Measurements from ENCODE around the gene GLP2R.
"Not testable (repeated sequence)": the region's sequence is repeated elsewhere in the genome, so short reads cannot be mapped to it uniquely, and the experiment has no call there.

The GLP2R gene
- total RNA-seq = 0 reads per million in 2 donors

DNA sequence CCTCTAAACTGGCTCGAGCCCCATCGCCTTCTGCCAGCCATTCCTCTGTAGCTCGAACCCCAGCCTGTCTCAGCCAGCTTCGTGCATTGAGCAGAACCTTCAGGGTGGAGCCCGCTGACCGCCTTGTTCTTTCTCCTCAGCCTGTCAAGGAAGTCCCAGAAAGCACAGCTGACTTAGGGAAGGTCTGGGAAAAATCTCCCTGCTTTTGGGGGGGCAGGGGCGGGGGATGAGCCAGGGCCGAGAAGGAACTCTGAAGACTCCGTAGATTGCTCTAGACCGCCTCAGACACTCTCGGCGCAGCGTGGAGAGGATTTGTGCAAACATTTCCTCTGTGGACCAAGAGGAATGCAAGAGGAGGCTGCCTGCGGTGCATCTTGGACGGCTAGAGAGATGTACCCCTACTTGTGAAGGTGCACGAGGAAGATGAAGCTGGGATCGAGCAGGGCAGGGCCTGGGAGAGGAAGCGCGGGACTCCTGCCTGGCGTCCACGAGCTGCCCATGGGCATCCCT, at the start of gene GLP2R:
GLP2R (plus strand) TSS at position 284 of the 510 bp plus-strand sequence; CDS start at position 424, 140 bp downstream.
- no peak for DNase-seq

- DNase-seq = no peak
Measured at GRCh38 chr17:9776911-9777310, 48.8 kb upstream of the GLP2R start.

GRCh38 chr17:9780552-9780951, 45.2 kb upstream of the GLP2R start:
- no peak for DNase-seq

- DNase-seq = no peak
Measured at GRCh38 chr17:9783050-9783449, 42.7 kb upstream of the GLP2R start.

- DNase-seq = not testable (repeated sequence)
Measured at GRCh38 chr17:9783465-9783864, 42.3 kb upstream of the GLP2R start.

DNA sequence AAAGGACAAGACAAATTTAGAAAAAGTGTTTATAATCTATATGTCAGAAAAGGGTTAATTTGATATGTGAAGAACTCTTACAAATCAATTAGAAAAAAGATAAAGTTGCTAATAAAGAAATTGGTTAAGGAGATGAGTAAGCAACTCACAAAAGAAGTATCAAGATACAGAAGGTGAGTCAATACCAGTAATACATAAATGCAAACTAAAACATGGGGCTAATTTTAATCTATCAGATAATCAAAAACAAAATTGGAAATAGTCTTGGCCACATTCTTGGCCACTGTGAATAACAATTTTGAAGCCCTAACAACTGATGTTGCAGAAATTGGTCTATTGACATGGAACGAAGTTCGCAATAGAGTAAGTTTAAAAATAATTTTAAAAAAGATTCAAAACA, 41.2 kb upstream of the GLP2R start:
- no peak for DNase-seq

DNA sequence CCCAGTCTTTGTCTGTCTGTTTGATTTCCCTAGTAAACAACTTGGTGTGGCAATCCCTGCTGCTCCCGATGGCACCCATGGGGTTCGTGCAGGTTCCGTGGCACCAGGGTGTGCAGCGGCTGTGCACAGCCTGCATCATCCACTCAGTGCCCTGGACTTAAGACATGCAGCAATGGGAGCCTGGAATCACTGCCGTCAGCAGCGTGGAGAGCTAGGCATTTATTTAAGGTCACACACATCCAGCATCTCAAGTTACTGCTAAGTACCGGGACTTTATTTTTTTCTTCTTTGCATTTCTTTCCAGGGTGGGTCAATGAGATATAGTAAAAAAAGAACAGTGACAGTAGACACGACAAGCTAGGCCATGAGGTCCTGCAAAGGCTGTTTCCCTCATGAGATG, 37.1 kb upstream of the GLP2R start:
- DNase-seq = no peak

DNA sequence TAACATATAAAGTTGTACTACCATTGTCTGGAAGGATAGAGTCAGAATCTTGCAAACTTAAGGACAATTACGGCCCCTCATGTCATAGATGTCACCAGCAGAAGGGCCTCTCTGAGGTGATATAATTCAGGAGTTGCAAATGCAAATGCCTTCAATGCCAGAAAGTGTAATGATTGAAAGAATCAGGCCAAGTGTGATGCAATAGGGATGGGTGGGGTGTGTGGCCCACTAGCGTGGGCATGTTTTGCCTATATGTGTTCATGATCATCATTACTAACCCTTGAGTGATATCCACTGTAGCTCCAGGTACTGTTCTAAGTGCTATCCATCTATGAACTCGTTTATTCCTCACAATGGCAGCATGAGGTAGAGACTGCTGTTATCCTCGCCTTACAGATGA, 35.4 kb upstream of the GLP2R start:
- no peak for DNase-seq

DNA sequence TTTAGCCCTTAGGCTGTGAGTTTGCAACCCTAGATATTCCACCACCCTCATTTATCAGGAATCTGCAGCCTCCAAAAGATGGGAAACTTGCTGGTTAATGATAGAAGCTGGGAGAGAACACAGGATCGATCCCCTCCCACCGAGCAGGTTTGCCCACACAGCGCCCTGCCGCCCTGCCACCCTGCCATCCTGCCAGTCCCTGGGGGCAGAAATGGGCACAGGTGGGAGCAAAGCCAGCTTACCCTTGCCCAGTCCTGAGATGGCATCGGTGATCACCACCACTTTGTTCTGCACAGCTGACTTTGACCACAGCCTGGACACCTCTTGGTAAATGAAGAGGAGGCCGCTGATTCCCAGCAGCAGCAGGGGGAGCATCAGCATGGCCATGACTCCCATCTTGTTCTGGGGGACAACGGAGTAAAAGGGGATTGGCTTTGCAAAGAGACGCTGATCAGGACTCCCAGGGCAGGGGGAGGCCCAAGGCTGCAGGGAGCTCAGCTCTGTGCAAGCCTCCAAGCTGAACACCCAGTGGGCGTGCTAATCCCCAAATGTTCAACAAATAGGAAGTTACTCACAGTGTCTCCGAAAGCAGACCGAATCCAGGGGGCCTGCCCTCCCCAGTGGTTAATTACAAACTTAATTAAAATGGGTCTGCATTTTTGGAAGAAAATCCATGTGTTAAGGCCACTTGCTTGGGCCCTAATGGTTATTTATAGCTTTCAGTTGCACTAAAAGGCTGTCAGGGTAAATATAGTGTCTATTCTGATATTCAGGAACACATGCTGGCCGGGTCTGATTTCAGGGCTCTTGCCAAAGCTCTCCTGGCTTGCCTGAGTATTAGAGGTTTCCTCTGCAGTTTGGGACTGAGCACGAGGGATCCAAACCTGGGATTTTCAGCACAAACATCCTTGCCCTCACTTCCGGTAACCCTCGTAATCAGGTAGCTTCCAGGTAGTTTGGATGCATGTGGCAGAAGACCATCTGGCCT, 34.5 kb upstream of the GLP2R start, which contains the start of gene DHRS7C:
DHRS7C (minus strand) TSS at position 704 of the 988 bp plus-strand sequence; CDS start at position 396, 308 bp downstream.
- no peak for DNase-seq

GRCh38 chr17:9792181-9792840, 33.4 kb upstream of the GLP2R start:
- DNase-seq = no peak

- DNase-seq = no peak
Measured at GRCh38 chr17:9798008-9798407, 27.7 kb upstream of the GLP2R start.

GRCh38 chr17:9798724-9799123, 27.0 kb upstream of the GLP2R start:
- DNase-seq = no peak

DNA sequence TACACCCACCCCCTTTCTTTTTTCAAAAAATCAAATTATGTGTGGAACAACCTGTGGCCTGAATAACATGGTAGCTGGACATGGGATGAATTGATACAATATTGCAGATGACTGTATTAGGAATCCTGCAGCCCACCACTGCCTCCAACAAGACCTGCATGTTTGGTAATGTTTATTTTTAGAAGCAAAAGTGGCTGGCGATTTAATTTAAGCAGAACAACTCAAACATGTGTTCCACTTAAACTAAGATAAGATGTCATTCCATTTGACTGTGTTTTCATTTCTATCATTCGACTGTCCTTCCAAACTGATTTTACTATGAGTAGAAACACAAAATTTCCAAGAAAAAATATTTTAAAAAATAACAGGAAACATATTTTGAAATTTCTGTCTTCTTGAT, 24.2 kb upstream of the GLP2R start:
- DNase-seq = no peak

DNA sequence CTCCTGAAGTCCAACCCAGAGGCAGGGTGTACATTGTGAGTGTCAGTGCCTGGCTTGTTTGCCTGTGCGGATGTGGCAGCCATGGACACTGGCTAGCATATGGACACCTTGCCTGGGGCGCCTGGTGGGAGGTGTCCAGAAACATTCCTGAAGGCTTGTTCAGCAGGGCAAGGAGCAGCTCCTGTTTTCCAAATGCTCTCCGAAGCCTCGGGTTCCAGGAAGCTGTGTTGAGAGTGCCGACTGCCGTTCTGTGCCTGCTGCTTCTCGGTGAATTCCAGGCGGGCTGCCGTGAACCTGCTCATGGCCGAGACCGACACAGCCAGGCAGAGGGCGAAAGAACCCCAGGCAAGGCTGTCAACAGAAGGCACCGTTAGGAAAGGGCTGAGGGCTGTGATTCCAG, 23.4 kb upstream of the GLP2R start:
- DNase-seq = no peak

DNA sequence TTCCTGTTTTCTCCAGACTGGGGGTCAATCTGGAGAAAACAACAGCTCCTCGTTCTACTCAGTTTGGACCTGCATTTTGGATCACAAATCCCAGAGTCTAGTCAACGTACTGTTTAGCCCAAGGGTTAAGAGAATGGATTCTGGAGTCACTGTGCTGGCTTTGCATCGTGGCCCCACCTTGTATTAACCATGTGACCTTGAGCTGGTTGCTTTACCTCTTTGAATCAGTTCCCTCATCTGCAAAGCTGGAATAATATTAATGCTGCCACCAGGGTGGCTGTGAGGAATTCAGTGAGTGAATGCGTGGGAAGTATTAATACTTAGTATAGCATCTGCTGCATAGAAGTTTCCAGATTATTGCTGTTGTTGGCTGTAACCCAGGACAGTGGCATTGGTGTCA, 23.0 kb upstream of the GLP2R start:
- DNase-seq = no peak

- no peak for DNase-seq
Measured at GRCh38 chr17:9805769-9806168, 20.0 kb upstream of the GLP2R start.

- no peak for DNase-seq
Measured at GRCh38 chr17:9806699-9807098, 19.0 kb upstream of the GLP2R start.

DNA sequence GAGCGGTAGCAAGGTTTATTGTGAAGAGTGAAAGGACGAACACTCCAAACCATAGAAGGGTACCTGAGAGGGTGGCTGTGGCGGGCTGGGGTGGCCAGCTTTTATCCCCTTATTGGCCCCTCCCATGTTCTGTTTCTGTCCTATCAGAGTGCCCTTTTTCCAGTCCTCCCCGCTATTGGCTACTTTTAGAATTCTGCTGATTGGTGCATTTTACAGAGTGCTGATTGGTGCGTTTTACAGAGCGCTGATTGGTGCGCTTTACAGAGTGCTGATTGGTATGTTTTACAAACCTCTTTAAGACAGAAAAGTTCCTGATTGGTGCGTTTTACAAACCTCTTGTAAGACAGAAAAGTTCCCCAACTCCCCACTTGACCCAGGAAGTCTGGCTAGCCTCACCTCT, 16.3 kb upstream of the GLP2R start:
- no peak for DNase-seq

GRCh38 chr17:9810100-9810949, 15.4 kb upstream of the GLP2R start:
- no peak for DNase-seq

GRCh38 chr17:9811086-9811485, 14.6 kb upstream of the GLP2R start:
- DNase-seq = no peak

DNA sequence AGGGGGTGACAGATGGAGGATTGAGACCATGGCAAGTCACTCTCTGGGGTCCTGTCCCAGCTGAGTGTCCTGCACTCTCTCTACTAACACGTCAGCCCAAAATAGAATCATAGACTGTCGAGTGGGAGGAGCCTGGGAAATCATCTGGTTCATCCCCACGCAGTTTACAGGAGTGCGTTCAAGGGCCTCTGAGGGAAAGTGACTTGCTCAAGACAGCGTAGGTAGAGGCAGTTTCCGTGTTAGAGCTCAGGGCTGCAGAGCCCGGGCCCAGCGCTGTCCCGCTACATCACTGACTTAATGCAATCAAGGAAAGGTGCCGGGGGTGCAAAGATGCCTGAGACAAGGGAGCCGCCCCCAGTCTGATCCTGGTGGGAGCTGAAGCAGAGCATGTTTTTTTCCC, 14.2 kb upstream of the GLP2R start:
- no peak for DNase-seq

DNA sequence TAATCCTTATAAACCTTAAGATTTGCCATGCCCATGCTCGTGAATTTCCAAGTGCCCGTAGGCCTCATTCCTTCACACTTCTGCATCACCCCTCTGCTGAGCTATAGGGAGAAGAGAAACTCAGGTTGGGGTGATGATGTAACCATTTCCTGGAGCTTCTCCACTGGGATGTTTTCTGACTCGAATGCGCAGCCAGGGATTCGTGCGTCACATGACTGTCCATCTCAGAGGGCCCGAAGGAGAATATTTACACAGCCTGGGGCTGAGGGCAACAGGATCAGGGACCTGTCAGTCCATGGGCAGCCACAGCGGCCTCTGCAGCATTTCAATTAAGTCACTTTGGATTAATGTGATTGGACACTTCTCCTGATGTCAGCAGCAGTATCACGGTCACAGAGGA, 12.6 kb upstream of the GLP2R start:
- DNase-seq = no peak
